AML-193 (cell line): ENCODE results near the gene ZNF490.
"Not testable (repeated sequence)": the region's sequence is repeated elsewhere in the genome, so short reads cannot be mapped to it uniquely, and the experiment has no call there.

Experiments
- DNase-seq, 2 experiments: peaks; one replicate each; lab custom pipeline; 2025; lab: John Stamatoyannopoulos, UW

Gene ZNF490

GRCh38 chr19:12610540-12611360 is at the start of gene ZNF490, which contains the start of gene ZNF791:
TSS of gene ZNF490 (minus strand) at chr19:12610813. CDS start at chr19:12610680, 133 bp downstream.
TSS of gene ZNF791 (plus strand) at chr19:12610920. CDS start at chr19:12611080, 160 bp downstream.
- peak; percentile 93 to 96 for DNase-seq

DNA sequence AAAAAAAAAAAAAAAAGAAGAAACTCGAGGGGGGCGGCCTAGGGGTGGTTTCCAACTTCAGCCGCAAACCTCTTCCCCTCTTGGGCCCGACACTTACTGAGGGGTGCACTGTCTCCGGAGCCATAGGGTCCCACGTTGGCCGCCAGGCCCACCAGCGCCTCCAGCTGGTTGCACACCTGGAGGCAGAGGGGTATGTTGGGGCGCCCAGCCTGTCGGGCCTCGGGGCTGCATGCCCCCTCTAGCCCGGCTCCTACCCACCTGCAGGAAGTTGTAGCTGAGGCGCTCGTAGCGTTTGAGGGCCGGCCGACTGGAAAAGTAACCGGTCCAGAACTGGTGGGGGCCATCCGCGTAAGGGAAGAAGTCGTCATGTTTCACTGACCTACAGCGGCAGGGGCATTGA is 47.4 kb upstream of the ZNF490 start:
- DNase-seq = no peak

DNA sequence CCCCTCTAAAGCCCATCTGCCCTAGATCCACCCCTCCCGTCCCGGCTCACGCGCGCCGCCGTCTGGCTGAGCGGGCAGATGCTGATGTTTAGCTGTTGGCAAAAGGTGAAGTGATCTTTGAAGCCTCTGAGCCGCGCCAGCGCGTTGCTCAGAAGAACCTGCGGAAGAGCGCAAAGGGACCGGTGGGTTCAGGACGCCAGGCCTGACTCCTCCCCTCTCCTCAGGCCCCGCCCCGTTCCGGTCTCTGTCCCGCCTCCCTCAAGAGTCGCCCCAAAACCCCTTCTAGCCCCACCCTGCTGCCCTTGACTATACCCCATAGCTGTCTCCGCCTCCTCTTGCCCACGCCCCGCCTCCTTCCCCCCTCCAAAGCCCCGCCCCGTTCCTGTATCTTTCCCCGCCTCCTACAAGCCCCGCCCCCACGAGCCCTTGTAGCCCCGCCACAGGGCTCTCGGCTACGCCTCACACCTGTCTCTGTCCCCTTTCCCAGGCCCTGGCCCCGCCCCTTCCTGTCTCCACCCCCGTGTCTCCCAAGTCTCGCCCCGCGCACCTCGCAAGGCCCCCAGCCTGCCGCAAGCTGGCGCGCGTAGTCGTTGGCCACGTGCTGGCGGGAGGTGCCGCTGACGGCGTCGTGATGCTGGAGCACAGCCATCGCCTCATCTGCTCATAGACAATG is 46.4 kb upstream of the ZNF490 start:
- DNase-seq = no peak

GRCh38 chr19:12655546-12655945 is 44.9 kb upstream of the ZNF490 start:
- no peak for DNase-seq

DNA sequence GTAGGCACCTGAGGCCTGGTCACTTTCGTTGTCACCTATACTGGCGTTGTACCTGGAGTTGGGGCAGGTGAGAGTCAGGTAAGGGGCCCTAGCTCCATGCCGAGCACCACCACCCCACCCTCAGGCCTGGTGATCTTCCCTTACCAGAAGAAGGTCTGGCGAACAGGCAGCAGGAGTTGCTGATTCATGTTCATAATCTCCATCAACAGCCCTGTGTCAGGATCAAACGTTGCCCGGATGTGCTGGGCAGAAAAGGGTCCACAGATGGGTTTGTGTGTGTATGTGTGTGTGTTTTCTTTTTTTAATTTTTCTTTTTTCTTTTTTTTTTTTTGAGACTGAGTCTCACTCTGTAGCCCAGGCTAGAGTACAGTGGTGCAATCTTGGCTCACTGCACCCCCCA is 41.6 kb upstream of the ZNF490 start:
- DNase-seq = no peak

GRCh38 chr19:12649941-12650340 is 39.3 kb upstream of the ZNF490 start:
- DNase-seq = no peak

- DNase-seq = no peak
Observed at GRCh38 chr19:12648088-12648487, 37.5 kb upstream of the ZNF490 start.

DNA sequence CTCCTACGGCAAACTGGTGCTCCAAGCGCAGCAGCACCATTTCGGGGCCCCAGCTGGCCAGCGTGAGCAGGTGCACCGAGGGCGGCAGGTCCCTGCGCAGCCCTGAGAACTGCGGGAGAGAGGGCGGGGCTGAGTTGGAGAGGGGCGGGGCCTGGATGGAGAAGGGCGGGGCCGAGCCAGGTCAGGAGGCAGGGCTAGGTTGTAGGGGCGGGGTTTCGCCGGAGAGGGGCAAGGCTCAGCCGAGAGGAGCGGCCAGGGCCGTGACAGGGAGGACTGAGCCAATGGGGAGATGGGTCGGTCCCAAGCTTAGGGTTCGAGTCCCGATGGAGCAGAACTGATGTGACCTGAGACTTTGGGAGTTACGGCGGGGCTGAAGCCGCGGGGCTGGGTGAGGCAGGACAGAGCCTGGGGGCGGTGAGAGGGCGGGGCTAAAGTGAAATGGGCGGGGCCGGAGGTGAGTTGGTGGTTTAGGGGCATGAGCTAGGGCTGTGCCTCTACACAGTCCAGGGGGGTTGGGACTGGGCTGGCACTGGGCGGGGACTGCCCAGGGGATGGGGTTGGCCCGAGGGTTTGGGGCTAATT is 37.0 kb upstream of the ZNF490 start:
- no peak for DNase-seq

- no peak for DNase-seq
Observed at GRCh38 chr19:12647047-12647446, 36.4 kb upstream of the ZNF490 start.

DNA sequence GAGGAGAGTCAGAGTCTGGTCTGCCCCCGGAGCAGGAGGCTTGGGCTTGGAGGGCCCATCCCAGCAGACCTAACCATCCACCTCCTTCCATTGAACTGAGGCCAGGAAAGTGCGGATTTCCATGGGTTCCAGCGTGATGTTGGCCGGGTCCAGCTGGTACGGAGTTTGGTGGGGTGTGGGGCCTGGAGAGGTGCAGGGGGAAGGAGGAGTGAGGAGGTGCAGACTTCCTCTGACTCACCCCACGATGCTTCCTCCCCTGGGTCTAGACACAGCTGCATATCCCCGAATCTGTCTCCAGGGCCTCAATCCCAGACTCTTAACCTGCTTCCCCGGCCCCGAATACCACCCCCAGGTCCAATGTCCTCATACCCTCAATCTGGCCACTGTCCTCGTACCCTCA is 35.9 kb upstream of the ZNF490 start:
- no peak for DNase-seq

- DNase-seq = not testable (repeated sequence)
Observed at GRCh38 chr19:12643716-12644115, 33.1 kb upstream of the ZNF490 start.

DNA sequence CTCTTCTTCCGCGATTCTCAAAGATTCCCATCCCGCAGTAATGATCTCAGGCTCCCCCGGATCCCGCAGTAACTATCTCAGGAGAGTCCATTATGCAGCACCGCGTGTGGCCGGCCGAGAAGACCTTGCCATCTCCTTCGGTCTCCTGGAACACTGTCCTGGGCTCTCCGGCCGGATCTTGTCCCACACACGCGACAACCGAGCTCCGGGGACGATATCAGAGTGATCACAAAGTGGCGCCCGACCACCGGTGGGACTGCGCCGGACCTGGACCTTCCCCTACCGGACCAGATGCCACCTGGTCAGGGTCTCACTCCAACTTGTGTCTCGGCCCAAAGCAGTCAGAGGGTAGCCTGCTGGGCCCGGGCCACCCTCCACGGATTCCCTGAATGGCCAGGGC is 31.9 kb upstream of the ZNF490 start:
- no peak for DNase-seq

DNA sequence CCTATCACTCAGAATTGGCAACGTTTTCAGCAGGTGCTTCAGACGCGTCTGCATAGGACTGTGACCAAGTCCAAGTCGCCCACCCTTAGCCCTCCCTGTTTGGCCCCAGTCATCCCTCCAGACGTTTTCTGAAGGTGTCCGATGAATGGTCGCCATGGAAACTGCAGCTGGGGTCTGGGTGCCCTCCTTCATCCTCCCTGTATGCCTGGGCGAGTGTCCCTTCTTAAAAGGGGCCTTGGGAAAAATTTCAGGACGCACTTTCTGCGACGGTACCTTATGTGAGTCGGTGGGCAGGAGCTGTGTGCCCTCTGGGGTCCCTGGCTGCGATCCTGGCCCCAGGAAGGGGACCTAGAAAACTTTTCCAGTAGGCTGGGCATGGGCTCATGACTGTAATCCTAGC is 30.8 kb upstream of the ZNF490 start:
- no peak for DNase-seq

- DNase-seq = peak; percentile 69 to 80
Observed at GRCh38 chr19:12639901-12640613, 29.4 kb upstream of the ZNF490 start.

GRCh38 chr19:12638611-12639182 is 28.1 kb upstream of the ZNF490 start:
- no peak for DNase-seq

DNA sequence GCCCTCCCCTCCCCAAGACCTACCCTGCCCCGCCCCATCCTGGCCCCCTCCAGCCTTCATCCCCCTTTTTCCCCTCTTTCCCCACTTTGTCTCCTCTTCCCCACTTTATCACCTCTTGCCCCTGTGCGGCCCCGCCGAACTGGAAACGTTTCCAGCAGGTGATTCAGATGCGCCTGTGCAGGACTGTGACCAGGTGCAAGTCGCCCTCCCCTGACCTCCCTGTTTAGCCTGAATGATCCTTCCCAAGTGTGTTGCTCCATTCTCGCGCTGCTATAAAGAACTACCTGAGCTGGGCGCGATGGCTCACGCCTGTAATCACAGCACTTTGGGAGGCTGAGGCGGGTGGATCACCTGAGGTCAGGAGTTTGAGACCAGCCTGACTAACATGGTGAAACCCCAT is 26.0 kb upstream of the ZNF490 start:
- no peak for DNase-seq

GRCh38 chr19:12629215-12629614 is 18.6 kb upstream of the ZNF490 start:
- no peak for DNase-seq

GRCh38 chr19:12628040-12629022 is 17.7 kb upstream of the ZNF490 start:
- DNase-seq = no peak

- no peak for DNase-seq
Observed at GRCh38 chr19:12626958-12627357, 16.3 kb upstream of the ZNF490 start.

DNA sequence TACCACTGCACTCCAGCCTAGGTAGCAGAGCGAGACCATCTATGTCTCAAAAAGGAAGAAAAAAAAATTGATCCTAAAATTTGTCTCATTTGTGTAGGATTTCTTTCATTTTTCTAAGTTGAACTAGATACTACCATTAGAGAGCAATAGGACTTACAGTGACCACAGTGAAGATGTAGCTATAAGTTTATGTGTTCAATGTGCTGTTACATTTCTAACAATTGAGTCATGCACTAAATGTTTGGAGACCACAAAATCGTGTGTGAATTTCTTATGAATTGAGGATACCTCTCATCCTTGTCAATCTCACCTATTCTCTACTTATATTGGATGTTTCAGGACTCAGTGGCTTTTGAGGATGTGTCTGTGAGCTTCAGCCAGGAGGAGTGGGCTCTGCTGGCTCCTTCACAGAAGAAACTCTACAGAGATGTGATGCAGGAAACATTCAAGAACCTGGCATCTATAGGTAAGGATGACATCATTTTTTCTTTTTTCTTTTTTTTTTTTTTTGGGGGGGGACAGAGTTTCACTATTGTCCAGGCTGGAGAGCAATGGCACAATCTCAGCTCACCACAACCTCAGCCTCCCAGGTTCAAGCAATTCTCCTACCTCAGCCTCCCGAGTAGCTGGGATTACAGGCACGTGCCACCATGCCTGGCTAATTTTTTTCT is 12.9 kb upstream of the ZNF490 start:
- no peak for DNase-seq
